Bronchial smooth muscle cell (primary cell): Measurements from ENCODE around the gene INO80D. TPM values are rescaled to one million over a fixed set of nuclear protein-coding genes. Genes with fewer than 3 reads are reported as not detected.

Source experiments
- total RNA-seq: library from RNA; depleted of rRNA; stranded (reverse); fragments of >200 nt; gene quantifications from 2 replicates; pipeline ENCODE4 v1.2.1, GENCODE V29; 2014

Gene INO80D, protein sequence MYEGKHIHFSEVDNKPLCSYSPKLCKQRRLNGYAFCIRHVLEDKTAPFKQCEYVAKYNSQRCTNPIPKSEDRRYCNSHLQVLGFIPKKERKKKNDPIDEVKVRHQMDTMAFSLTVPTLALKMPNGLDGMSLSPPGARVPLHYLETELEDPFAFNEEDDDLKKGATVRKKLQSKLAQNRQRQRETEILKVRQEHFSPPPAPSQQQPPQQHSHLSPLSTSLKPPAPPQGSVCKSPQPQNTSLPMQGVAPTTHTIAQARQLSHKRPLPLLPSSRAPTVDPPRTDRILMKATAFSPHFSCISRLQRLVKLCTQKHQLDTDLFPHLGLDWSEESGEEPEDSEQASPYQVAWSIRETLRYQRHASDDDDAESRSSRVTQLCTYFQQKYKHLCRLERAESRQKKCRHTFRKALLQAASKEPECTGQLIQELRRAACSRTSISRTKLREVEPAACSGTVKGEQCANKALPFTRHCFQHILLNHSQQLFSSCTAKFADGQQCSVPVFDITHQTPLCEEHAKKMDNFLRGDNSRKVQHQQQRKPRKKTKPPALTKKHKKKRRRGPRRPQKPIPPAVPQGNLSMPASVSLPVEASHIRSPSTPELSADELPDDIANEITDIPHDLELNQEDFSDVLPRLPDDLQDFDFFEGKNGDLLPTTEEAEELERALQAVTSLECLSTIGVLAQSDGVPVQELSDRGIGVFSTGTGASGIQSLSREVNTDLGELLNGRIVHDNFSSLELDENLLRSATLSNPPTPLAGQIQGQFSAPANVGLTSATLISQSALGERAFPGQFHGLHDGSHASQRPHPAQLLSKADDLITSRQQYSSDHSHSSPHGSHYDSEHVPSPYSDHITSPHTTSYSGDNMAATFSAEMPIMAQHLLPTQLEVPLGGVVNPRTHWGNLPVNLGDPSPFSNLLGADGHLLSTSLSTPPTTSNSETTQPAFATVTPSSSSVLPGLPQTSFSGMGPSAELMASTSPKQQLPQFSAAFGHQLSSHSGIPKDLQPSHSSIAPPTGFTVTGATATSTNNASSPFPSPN
- 3.3 and 4.3 TPM in 2 replicates for total RNA-seq

DNA sequence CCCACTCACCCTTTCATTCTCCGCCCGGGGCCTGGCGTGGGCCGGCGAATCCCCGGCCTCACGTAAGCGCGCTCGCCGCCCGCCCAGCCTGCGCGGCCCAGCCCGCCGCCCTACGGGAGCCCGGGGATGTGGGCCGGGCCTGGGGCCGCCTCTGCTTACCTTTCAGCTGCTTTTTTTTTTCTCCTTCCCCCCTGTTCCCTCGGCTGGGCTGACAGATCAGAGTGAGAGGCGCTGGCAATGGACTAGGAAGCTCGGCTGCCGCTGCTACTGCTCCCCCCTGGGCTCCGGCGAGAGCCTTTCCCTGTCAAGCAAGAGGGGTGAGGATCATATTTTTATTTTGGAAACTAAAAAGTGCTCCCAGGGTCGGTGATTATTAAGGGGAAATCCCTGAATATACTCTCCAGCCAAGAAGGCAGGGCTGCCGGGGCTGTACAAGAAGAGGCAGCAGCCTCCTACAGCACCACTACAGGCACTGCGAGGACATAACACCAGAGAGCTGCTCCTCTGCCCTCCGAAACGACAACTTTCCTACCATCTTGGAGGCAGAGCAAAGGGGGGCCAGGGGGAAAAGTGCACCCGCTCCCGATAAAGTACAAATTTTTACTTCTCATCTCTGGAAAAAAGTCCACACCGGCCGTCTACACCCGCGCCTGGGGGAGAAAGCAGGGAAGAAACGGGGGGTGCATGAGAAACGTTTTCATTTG is at the start of gene INO80D:
Gene INO80D (minus strand): TSS at position 433 of the 704 bp plus-strand sequence. CDS start 23,158 bp downstream, outside the sequence.

Other genes with a start within 250 kb of the INO80D start
- gene NDUFS1, start 73.3 kb upstream of the INO80D start, total RNA-seq = 101 and 123 TPM in 2 replicates
- gene EEF1B2, start 73.7 kb upstream of the INO80D start, total RNA-seq = 720 and 1,143 TPM in 2 replicates
- 6.2 and 7.6 TPM in 2 replicates for gene ZDBF2, start 188.5 kb upstream of the INO80D start, total RNA-seq